Stimulated activated CD8-positive, alpha-beta memory T cell treated with anti-CD3 and anti-CD28 coated beads, Interleukin-15, amount 100 ng/mL, for 24 hours (primary cell): ENCODE measurements around the gene TSACC.

Experiments used
- DNase-seq: peaks from one replicate; pipeline ENCODE4 v3.0.0-alpha.2; 2020; ENCODE audit warnings: low read depth

TSACC gene

DNA sequence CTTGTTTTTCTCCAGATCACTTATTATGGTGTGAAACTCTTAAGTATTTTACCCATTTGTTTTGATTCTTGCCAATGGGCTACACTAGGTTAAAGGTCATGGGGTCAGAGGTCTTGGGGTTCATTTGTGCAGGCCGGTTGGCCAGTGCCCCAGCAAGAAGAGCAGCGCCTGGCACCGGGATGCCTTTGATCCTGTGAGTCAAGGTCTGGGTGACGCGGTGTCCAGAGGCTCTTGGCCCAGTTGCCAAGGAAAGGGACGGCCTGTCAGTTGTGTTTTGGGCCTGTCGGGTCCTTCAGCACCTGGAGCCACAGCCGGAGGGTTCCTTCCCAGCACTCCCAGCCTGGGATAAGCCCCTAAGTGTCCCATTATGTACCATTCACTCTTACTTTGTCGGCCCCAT is 55.8 kb downstream of the TSACC start:
- DNase-seq, result no peak

DNA sequence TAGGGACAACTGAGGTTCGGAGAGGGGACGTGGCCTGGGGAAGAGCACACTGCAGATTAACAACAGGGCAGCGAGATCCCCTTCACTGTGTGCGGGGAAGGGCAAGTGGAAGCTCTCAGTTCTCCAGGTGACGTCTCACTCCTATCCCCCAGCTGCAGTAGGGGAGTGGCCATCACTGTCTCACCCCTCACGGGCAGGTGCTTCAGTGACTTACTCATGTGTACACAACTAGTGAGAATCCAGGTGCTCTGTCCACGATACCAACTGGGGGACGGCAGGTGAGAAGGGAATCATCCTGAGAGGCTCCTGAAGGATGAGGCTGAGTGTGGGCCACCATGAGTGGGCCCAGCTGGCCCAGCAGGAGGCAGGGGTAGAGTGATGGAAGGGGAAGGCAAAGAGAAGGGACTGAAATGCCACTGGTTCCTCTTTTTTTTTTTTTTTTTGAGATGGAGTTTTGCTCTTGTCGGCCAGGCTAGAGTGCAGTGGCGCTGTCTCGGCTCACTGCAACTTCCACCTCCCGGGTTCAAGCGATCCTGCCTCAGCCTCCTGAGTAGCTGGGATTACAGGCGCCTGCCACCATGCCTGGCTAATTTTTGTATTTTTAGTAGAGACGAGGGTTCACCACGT is 56.6 kb downstream of the TSACC start:
- no peak for DNase-seq
